GM19043 (cell line): ENCODE measurements around the gene FCRL6.

ENCODE experiments used
- ATAC-seq: cut with Tn5 transposase; IDR thresholded peaks from one replicate; pipeline ENCODE4 v1.9.1; 2021; ENCODE audit warnings: low read depth; ENCODE audit not compliant: unreplicated experiment

Gene FCRL6

DNA sequence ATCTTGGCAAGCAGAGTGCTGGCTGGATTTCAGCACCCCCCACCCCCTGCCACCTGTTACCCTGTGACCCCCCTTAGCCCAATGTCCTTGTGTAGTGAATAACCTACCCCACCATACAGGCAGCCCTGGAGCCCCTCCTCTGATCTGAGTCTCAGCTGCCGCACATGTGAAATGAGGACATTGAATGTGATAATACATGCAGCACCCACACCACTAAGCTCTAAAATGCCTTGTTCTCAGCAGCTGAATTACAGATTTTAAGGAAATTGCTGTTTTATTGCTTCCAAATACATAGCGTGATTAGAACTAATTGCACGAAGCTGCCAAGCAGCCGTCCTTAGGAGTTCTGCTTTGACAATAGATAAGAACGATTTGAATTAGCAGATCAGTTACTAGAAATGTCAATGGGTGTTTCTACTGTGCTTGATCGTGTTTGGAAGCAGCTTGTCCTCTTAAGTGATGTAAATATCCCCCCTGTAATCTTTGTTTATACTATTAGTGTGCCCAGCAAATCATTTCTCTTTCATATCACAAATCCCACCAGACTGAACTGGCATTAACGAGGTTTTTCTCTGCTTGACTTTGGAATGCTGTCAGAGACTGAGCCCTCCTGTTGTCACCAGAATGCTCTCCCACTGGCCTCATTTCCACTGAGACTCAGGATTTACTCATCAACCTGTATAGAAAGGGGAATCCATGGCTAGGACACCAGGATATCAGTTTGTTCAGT lies 29.4 kb downstream of the FCRL6 start:
- ATAC-seq, result no peak

DNA sequence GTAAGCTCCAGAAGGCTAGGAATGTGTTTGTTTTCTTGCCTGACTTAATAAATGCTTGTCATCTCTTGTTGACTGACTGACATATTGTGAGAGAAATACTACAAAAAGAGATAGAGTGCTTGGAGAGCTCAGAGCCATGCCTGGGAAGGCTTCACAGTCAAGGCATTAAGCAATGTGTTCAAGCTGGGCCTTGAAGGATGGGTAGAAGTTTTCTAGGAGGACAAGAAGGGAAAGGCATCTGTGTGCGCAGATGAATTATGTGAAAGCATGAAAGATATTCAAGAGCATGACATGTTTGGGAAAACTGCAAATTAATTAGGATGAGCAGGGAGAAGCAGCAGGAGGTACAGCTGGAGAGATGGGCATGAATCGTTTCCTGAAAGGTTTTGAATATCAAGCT lies 30.1 kb downstream of the FCRL6 start:
- ATAC-seq, result no peak

DNA sequence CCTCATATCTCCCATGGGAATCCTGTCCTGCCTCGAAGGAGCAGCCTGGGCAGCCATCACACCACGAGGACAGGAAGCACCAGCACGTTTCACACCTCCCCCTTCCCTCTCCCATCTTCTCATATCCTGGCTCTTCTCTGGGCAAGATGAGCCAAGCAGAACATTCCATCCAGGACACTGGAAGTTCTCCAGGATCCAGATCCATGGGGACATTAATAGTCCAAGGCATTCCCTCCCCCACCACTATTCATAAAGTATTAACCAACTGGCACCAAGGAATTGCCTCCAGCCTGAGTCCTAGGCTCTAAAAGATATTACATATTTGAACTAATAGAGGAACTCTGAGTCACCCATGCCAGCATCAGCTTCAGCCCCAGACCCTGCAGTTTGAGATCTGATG lies 33.2 kb downstream of the FCRL6 start:
- ATAC-seq, result no peak

DNA sequence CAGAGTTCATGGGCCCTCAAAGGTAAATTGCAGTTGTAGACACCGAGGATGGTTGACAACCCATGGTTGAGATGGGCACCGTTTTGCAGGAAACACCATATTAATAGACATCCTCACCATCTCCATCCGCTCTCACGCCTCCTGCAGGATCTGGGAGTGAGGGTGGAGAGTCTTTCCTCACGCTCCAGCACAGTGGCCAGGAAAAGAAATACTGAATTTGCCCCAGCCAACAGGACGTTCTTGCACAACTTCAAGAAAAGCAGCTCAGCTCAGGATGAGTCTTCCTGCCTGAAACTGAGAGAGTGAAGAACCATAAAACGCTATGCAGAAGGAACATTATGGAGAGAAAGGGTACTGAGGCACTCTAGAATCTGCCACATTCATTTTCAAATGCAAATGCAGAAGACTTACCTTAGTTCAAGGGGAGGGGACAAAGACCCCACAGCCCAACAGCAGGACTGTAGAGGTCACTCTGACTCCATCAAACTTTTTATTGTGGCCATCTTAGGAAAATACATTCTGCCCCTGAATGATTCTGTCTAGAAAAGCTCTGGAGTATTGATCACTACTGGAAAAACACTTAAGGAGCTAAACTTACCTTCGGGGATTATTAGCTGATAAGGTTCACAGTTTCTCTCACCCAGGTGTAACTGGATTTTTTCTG lies 33.8 kb downstream of the FCRL6 start:
- no peak for ATAC-seq

DNA sequence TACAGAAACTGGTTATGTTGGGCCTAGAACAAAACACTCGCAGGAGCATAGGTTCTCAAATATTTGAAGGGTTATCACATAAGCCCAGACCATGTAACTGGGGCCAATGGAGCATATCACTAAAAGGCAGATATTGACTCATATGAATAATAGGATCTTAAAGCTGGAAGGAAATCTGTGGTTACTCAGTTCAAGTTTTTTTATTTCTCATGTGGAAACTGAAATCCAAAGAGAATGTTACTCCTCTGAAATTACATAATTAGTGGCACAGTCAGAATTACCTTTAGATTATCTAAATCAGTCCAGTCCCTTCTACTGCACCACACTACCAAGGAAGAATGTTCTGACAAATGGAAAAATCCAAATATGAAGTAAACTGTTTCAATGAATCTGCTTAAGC lies 36.6 kb downstream of the FCRL6 start:
- no peak for ATAC-seq

DNA sequence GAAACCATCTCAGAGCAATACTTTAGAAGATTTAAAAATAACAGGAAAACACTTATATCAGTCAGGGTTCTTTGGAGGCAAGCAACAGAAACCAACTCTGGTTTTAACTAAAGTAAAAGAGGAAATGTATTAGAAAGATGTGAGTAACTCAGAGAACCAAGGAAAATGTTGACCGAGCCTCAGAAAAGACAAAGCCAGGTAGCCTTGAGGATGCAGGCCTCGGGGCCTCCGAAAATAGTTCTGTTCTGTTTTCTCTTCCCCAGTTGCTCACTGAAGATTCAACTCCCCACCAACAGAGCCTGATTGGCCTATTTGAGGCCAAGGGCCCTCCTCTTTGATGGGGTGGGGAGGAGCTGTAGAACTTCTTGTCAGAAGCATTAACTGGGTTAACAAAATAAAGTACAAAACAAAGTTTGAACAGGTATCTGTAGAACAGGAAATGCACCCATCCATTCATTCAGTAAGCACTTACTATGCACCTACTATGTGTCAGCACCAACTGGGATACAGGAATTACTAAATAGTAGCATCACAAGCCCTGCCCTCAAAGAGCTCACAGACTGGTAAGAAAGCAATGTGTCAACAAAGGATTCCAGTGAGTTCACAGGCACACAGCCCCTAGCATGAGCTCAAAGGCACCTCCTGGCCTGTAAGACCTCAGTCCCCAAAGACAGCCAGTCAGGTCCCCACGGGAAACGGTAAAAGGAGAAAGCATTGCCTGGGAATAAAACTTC lies 37.1 kb downstream of the FCRL6 start:
- ATAC-seq, result no peak

DNA sequence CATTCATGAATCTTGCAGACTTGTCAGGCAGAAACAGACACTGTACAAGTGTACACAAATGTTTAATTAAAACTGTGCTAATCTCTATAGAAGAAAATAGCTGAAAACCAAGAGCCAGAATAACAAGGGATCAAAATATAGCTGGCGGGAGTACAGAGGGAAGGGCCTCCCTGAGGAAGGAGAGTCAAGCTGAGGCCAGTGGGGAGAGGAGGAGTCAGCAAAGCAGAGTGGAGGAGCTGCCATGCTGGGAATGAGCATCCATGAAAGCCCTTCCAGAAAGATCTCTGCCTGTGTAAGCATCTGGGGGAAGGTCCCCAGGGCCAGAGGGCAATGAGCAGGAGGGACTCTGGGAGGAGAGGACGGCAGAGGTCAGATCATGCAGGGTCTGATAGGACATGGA lies 39.6 kb downstream of the FCRL6 start:
- no peak for ATAC-seq

DNA sequence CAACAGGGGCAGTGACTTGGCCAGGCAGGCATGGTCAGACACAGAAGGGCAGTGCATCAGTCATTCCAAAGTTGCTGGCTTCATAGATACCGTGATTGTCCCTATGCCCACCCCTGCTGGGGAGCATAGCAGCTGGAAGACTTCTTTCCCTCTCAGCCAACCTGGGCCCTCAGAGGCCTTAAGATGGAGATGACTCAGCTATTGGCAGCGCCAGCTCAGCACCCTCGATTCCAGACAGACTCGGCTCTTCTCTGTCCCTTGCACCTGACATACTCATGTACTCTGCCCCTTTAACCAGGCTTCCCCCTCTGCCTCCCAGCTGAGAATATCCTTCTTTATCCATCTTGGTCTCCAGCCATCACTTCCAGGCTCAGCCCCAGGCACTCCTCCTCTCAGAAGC lies 41.3 kb downstream of the FCRL6 start:
- ATAC-seq, result no peak

DNA sequence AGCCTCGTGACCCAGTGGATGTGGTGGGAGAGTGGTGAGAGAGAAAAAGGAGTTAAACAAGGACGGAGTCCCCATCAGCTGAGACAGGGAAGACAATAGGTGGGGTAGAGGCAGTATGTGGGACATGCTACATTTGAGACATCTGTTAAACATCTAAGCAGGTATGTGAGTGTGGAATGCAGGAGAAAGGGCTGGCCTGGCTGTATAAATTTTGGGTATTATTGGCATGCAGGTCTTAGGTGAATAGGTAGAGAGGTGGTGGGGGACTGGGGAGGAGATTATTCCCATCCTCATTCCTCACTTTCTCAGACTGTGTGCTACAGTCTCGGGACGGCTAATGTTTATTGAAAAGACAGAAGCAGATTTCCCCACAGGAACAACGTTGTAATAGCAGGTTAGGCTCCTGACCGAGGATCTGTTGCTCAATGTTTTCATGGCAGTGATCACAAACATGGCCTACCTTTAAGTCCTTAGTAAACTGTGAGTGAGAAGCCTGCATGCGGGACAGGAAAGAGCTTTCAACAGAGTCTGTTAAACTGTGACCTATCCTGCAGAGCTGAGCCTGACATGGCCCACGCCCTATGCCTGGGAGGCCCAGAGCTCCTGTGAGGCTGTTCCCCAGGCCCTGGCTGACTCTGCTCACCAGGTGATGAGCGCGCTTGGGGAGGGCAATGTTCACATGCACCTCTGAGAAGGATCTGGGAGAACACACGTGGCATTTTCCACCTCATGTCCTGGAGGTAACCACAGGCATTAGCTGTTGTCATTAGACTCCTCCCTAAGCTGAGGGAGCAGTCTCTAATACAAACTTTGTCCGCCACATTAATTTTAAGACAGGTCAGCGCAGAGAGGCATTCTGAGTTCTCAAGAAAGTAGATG lies 43.8 kb downstream of the FCRL6 start:
- no peak for ATAC-seq

DNA sequence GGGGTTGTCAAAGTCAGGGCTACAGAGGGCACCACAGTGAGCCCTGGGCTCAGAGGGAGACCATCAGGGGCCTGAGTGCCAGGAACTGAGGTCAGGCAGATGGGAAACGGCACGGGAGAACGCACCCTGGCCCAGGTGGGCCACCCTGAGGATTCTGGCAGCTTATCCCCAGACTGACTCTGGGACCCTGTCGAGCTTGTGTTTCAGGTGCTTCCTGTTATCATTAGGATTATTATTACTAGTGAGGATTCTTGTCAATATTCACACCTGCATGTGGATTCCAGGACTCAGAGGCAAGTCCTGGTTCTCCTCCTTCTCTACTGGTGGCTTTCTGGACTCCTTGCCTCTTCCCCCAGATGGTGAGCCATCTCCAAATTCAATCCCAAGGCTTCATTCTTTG lies 45.1 kb downstream of the FCRL6 start:
- no peak for ATAC-seq

DNA sequence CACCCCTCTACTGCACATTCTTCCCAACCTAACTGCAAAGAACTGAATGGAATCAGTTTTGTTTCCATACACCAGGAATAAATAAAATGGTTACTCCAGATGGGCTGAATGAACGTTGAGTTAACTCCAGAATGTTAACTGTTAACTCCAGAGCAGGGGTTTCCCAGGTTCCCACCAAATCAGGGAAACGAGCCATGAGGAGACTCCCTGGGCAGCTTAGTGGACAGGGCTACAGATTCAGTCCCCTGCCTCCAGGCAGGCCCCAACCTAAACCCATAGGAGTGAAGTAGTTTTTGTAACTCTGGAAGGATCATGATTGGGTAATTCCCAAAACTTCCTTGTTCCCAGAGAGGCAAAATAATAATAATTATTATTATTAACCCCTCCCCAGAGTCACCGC lies 46.2 kb downstream of the FCRL6 start:
- ATAC-seq, result no peak

DNA sequence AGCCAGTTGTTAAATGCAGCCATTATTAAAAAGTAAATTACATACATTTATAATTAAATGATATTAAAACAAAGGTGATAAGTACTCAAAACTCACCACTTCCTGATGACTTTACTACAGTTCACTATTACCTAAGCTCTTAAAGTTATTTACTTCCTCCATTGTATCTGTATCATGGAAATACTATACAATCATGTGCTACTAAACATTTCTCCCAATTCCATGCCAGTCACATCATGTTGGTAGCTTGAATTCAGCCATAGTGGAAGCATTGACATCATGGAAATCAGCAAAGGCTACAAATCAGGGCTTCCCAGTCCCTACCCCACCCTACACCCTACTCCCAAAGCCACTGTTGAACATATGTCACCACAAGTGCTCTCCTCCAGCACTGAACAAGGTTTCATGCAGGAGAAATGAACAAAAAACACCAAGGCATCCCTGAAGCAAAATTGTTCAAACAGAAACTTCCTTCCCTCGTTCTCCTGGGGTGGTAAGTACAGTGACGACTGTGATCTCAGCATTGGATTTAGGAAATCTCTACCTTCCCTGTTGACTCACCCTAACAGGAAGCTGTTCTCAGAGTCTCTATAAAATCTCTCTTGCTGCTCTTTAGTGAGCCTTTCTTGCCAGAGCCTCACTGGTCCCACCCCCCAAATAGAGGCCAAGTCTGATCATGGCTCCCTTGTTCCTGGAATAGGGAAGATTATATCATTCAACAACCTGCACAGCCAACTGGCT lies 47.6 kb downstream of the FCRL6 start:
- ATAC-seq, result no peak

DNA sequence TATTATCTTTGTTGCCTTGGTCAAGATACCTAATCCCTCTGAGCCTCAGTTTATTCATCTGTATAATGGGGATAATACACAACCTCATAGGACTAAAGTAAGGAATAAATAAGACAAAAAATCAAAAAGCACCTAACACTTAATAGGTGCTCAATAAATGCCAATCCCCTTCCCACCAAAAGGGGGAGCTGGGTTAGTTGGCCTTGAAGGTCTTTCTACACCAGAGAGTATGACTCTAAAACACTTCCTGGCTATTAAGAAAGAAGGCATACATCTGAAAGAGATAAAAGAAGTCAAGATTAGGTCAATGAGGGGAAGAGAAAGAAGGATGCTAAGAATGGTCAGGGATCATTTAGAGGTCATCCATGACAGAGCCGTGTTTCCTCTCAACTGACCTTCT lies 49.2 kb downstream of the FCRL6 start:
- no peak for ATAC-seq

DNA sequence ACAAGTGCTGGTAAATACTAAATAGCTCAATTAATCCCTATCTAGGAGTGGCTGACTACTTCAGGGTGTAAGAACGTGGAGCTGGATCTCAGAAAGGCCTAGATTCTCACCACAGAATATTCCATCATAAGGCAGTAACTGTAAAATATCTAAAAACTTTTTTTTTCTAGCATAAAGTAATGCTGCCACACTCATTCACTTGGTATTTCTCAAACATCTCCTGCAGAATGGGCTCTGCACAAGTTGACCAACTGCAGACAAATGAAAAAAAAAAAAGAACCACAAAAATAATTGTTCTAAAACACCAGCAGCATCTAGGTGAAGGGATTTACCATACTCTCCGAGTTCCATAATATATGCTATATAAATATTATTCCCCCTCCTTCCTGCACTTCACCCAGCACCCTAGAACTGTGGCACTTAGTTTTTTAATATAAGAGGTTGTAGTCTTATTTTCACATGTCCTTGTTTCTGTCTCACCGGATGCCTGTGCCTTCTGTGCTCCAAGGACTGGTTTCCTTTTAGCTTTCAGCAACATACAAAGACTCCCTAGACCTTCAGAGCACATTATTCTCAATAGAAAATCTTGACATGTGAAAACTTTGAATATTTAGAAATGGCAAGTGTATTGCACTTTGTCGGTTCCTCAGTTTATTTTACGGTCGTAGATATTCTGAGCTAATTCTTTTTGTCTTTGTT lies 51.4 kb downstream of the FCRL6 start:
- ATAC-seq, result no peak

DNA sequence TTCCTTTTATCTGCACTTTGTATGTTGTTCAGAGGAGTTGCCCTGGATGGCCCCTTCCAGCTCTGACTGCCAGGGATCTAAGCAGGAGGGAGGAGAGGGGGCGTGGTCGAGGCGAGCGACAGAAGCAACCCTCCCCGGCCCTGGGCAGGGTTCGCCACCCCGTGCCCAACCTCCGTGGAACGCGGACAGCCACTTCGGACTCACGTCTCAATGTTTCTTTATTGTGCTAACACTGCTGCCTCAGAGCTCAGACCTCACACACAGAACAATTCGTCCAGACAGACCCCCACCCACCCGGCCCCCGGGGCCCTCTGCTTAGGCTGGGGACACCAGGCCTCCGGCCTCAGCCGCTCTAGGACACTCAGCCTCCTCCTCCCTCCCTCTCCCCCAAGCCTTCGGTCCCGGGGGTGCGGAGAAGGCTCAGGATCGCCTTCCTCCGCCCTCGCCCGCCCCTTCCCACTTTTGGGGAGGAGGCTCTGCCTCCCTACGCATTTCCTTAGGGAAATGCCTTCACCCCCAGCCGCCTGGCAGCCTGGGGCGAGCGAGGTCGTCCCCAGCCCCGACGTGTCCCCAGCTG lies 52.0 kb downstream of the FCRL6 start:
- ATAC-seq, result no peak

DNA sequence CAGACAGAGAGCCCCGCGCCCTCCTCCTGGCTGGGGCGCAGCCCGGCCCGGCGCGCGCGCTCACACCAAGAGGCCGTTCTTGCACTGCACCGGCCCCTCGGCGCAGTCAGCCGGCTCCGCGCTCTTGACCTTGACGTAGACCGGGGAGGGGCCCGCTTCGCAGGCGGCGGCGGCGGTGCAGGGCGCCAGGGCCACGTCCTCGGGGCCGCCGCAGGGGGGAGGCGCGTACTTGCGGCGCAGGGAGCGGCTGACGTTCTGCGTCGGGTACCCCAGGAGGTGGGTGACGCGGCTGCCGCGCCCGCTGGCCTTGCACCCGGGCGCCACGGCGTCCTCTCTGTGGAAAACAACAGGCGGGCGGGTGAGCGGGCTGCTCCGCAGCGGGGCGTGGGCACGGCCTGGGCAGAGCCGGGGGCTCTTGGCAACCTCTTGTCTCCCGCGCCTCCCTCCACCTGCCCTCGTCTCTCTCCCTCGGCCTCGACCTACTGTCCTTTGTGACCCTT lies 52.6 kb downstream of the FCRL6 start:
- ATAC-seq, result peak; percentile 80

DNA sequence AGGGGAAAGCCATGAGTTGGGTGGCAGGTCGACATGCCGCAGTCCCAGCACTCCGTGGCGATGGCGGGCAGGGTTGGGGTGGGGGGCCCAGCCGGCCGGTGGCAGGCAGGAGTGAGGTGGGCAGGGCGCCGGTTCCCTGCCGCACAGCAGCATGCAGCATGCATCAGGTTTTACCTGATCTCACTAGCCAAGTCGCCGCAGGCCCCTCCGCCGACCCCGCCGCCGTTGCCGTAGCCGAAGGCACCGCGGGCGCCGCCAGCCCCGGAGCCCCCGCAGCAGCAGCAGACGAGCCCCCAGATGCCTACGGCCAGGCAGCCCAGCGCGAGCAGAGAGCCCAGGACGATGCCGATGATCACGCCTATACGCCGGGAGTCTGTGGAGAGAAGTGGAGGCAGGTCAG lies 53.5 kb downstream of the FCRL6 start:
- ATAC-seq, result no peak

DNA sequence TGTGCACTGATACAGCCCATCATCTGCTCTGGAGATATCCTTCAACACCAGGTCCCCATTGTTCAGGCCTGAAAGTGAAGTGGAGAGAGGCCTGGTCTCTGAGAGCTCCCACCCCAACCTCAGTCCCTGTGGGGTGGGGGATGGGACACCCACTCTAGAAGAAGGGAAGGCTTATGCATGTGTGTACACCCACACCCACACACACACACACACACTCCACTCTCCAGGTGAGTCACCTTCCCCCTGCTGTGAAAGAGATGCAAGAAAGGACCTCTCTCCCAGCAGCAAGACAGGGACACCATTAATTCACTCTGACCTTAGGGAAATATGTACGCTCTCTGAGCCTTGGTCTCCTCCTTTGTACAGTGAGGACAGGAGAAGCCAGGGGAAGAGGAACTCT lies 54.4 kb downstream of the FCRL6 start:
- ATAC-seq, result no peak

DNA sequence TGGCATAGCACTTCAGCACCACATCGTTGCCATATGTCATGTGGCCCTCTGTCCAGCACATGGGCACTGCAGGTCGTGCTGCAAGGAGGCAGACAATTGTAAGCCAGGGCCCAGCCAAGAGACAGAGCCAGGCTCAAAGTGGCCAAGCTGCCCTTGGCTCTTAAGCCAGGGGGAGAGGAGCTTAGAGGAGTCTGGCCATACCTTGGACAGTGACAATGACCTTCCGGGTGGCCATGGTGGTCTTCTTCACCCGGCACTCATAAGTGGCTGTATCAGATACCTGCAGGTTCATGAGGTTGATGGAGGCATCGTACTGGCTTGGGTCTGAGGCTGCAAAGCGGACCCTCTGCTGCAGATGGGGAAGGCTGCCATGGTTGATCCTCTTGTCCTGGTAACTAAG lies 55.7 kb downstream of the FCRL6 start:
- no peak for ATAC-seq
